Epithelial cell of proximal tubule (primary cell): ENCODE measurements around the gene HTRA3. TPM values are rescaled to one million over a fixed set of nuclear protein-coding genes. Genes with fewer than 3 reads are reported as not detected.

ENCODE experiments used
- DNase-seq: peaks from one replicate; pipeline ENCODE4 v3.0.0-alpha.2; 2011; ENCODE audit warnings: low read depth
- H3K4me3 ChIP-seq: 2 replicates; pipeline ENCODE4 v1.5.1; 2011; ENCODE audit warnings: low read depth, mild to moderate bottlenecking, low read length
- CTCF ChIP-seq: conservative IDR thresholded peaks from 2 replicates; pipeline ENCODE4 v1.5.1; 2012; ENCODE audit warnings: low read depth, mild to moderate bottlenecking, low read length
- total RNA-seq: library from RNA; depleted of rRNA; stranded (reverse); fragments of >200 nt; gene quantifications from 2 replicates; pipeline ENCODE4 v1.2.3, GENCODE V29; 2015

HTRA3 gene
- total RNA-seq, 1 donor from 2014 or later, result 1.2 TPM

GRCh38 chr4:8341691-8342090 lies 72.1 kb downstream of the HTRA3 start:
- DNase-seq, result no peak
- no peak overlapping the region for H3K4me3 ChIP-seq
- no peak for TF ChIP-seq CTCF

- no peak overlapping the region for H3K4me3 ChIP-seq
- no peak for TF ChIP-seq CTCF
- DNase-seq, result no peak
Measured at GRCh38 chr4:8342651-8343261, 73.2 kb downstream of the HTRA3 start.

- TF ChIP-seq CTCF, result no peak
- no peak overlapping the region for H3K4me3 ChIP-seq
- no peak for DNase-seq
Measured at GRCh38 chr4:8343262-8343966, 73.9 kb downstream of the HTRA3 start.

GRCh38 chr4:8343967-8344331 lies 74.4 kb downstream of the HTRA3 start:
- no peak overlapping the region for H3K4me3 ChIP-seq
- DNase-seq, result no peak
- no peak for TF ChIP-seq CTCF

GRCh38 chr4:8344377-8344776 lies 74.8 kb downstream of the HTRA3 start:
- no peak for DNase-seq
- TF ChIP-seq CTCF, result no peak
- no peak overlapping the region for H3K4me3 ChIP-seq

GRCh38 chr4:8345053-8345945 lies 75.7 kb downstream of the HTRA3 start:
- TF ChIP-seq CTCF, result no peak
- DNase-seq, result no peak
- H3K4me3 ChIP-seq, result no peak overlapping the region
